RWPE2 (cell line): Measurements from ENCODE around the gene STK39.

Source experiments
- ATAC-seq: fragments of 200-7000 bp; cut with Tn5 transposase; 3 replicates; pipeline ENCODE4 v1.9.1; 2021; ENCODE audit warnings: low read depth
- DNase-seq: peaks from one replicate; pipeline ENCODE4 v3.0.0-alpha.2; 2020; ENCODE audit warnings: low spot score
- H3K27ac ChIP-seq: fragments of 450-650 bp; 2 replicates; pipeline ENCODE4 v1.5.1; 2017; ENCODE audit warnings: mild to moderate bottlenecking; ENCODE audit not compliant: poor library complexity, severe bottlenecking
- H3K27me3 ChIP-seq: fragments of 250-450 bp; sonication (Bioruptor Pico); 2 replicates; pipeline ENCODE4 v1.5.1; 2021; ENCODE audit warnings: mild to moderate bottlenecking, moderate library complexity; ENCODE audit not compliant: insufficient read depth, poor library complexity, severe bottlenecking
- H3K36me3 ChIP-seq: fragments of 250-450 bp; sonication (Bioruptor Pico); 2 replicates; pipeline ENCODE4 v1.5.1; 2020; ENCODE audit warnings: low read depth, mild to moderate bottlenecking, moderate library complexity
- H3K4me1 ChIP-seq: fragments of 250-450 bp; sonication (Bioruptor Pico); 2 replicates; pipeline ENCODE4 v1.5.1; 2021; ENCODE audit warnings: mild to moderate bottlenecking, moderate library complexity; ENCODE audit not compliant: insufficient read depth, poor library complexity, severe bottlenecking
- H3K4me3 ChIP-seq: fragments of 250-450 bp; sonication (Bioruptor Pico); 2 replicates; pipeline ENCODE4 v1.5.1; 2021; ENCODE audit warnings: mild to moderate bottlenecking, moderate library complexity; ENCODE audit not compliant: severe bottlenecking
- H3K9me3 ChIP-seq: fragments of 250-450 bp; sonication (Bioruptor Pico); 2 replicates; pipeline ENCODE4 v1.5.1; 2021; ENCODE audit warnings: mild to moderate bottlenecking, moderate library complexity; ENCODE audit not compliant: severe bottlenecking
- CTCF ChIP-seq: fragments of 450-650 bp; IDR thresholded peaks from one replicate; pipeline ENCODE4 v1.5.1; 2017; ENCODE audit warnings: mild to moderate bottlenecking, moderate library complexity; ENCODE audit not compliant: poor library complexity, severe bottlenecking

STK39 gene

DNA sequence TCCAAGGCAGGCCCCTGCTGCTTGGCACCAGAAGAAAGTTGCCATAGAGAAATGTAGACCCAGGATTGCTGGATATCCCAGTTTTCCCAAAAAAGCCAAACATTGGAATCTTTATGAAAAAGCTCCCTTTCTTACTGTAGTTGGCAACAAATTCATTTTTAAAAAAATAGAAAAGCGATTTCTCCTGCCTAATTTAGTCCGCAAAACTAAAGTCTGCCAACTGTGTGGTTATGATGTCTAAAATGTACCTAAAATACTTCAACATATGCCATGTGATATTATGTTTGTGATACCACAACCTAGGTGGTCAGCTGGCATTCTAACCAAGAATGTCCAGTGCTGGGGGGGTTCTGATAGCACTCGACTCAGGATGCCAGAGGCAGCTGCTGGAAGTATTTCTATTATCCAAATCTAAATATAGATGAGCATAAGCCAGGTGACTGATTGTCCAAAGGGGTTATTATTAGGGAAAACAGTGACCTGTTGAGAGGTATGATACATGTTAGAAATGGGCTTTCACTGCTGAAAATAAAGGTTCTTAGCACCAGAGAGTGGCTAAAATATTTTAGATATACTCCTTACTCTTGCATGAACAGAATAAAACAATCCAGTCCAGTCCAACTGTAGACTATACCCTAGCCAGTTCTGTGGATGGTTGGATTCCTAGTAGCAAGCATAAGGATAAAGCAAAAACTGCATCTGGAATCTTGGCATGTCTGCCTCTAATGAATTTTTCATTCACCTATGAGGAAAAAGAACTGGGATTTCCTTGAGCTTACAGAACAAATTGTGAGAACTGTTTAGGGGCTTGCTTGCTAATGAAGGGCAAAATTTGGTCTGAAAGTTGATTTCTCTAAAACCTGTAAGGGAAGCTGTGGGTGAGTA, 101.7 kb downstream of the STK39 start:
- H3K4me3 ChIP-seq = no peak overlapping the region

DNA sequence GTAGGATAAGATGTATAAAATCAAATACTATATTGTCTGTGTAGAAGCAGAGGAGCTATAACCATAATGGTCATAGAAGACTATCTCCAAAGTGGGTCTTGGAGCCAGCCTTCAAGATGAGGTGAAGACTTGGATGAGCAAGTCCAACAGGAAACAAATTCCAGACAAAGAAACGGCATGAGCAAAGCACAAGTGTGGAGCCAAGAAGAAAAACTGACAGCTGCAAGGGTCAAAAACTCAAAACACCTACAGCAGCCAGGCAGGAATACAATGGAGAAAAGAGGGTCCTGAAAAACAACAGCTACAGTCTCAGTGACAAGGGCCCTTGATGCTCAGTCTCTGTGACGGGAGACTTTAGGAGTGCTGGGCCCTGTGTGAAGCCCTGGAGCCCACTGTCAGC, 102.4 kb downstream of the STK39 start:
- peaks cover 10% of the 10 kb centered on the region for H3K36me3 ChIP-seq
- no peak overlapping the region for H3K4me3 ChIP-seq
- no peak overlapping the region for H3K27ac ChIP-seq
- TF ChIP-seq CTCF = no peak
- no peak for ATAC-seq
- no peaks in the 10 kb centered on the region for H3K9me3 ChIP-seq
- DNase-seq = no peak
- H3K27me3 ChIP-seq = no peaks in the 10 kb centered on the region
- H3K4me1 ChIP-seq = no peaks in the 10 kb centered on the region

More for the DNA sequence above, 101.7 kb downstream of the STK39 start:
- no peak overlapping the region for H3K27ac ChIP-seq
- no peaks in the 10 kb centered on the region for H3K27me3 ChIP-seq
- H3K9me3 ChIP-seq = no peaks in the 10 kb centered on the region
- ATAC-seq = no peak
- no peak for TF ChIP-seq CTCF
- DNase-seq = no peak
- no peaks in the 10 kb centered on the region for H3K4me1 ChIP-seq
- peaks cover 4% of the 10 kb centered on the region; the same call in 1 of the 2 replicates for H3K36me3 ChIP-seq

- no peaks in the 10 kb centered on the region for H3K27me3 ChIP-seq
- no peak overlapping the region for H3K27ac ChIP-seq
- ATAC-seq (no peak), DNase-seq (no peak)
- no peaks in the 10 kb centered on the region for H3K4me1 ChIP-seq
- H3K36me3 ChIP-seq = peaks cover 15% of the 10 kb centered on the region
- no peak overlapping the region for H3K4me3 ChIP-seq
- no peaks in the 10 kb centered on the region for H3K9me3 ChIP-seq
- TF ChIP-seq CTCF = no peak
These were observed 103.6 kb downstream of the STK39 start for GRCh38 chr2:168143813-168144212.

GRCh38 chr2:168140892-168141291, 106.5 kb downstream of the STK39 start:
- DNase-seq = no peak
- Histone ChIP-seq H3K4me1 (peaks cover 2% of the 10 kb centered on the region), H3K27ac (no peak overlapping the region), H3K9me3 (no peaks in the 10 kb centered on the region), H3K36me3 (peaks cover 30% of the 10 kb centered on the region), H3K27me3 (no peaks in the 10 kb centered on the region), H3K4me3 (no peak overlapping the region)
- no peak for ATAC-seq
- no peak for TF ChIP-seq CTCF

DNA sequence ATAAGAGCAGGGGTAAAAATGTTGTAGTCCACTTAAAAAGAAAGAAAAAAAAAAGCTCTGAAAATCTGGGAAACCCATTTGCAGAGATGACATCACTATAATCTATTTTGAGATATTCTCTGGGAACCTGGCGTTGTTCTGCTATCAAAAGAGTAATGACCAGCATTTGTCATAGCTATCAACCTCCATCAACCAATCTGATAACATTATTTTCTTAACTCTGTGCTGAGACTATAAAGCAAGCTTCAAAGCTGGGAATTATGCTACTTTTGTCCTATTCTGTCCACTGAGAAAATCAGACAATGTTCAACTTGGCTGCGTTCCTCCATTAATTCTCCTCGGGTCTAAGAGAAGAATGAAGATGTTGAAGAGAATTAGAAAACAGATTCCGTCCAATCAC, 107.5 kb downstream of the STK39 start:
- no peak for DNase-seq
- peaks cover 10% of the 10 kb centered on the region for H3K4me1 ChIP-seq
- H3K27ac ChIP-seq = no peak overlapping the region
- no peaks in the 10 kb centered on the region for H3K27me3 ChIP-seq
- H3K4me3 ChIP-seq = no peak overlapping the region
- H3K36me3 ChIP-seq = peaks cover 36% of the 10 kb centered on the region
- ATAC-seq = no peak
- H3K9me3 ChIP-seq = no peaks in the 10 kb centered on the region
- no peak for TF ChIP-seq CTCF
